ENCODE measurements around the gene ZNF142.
"Not testable (repeated sequence)": the region's sequence is repeated elsewhere in the genome, so short reads cannot be mapped to it uniquely, and the experiment has no call there.

The ZNF142 gene

GRCh38 chr2:218659258-218659987 is at the start of gene ZNF142, which contains the start of gene BCS1L:
Gene ZNF142, minus strand, starts transcription at chr2:218659623. Its CDS starts 3,194 bp downstream, at chr2:218656429.
Gene BCS1L, plus strand, starts transcription at chr2:218659683. Its CDS starts 1,305 bp downstream, at chr2:218660988.
- Mint-ChIP-seq H3K4me3 (peak within 1 kb of the TSS; percentile 98), H3K27me3 (no peaks in the 10 kb centered on the region), H3K36me3 (ENCODE audit: low read depth) (peaks cover 84% of the 10 kb centered on the region), H3K9me3 (no peaks in the 10 kb centered on the region), H3K27ac (peak within 1 kb of the TSS; percentile 82), H3K4me1 (ENCODE audit: low read depth) (peaks cover 31% of the 10 kb centered on the region)
- intact Hi-C loops (cut with micrococcal nuclease), result loop anchor here (1.0 kb wide), 2 partner anchors 51 to 188 kb away; partner anchors contain the start of gene TTLL4

GRCh38 chr2:218708086-218708485 is 48.7 kb upstream of the ZNF142 start:
- intact Hi-C loops (cut with micrococcal nuclease), result no loop called here
- no peak overlapping the region for H3K27ac Mint-ChIP-seq
- peaks cover 9% of the 10 kb centered on the region for H3K4me1 Mint-ChIP-seq (ENCODE audit: low read depth)
- H3K36me3 Mint-ChIP-seq (ENCODE audit: low read depth), result peaks cover 6% of the 10 kb centered on the region
- no peaks in the 10 kb centered on the region for H3K9me3 Mint-ChIP-seq
- peaks cover 5% of the 10 kb centered on the region for H3K27me3 Mint-ChIP-seq
- H3K4me3 Mint-ChIP-seq, result no peak overlapping the region

- Mint-ChIP-seq H3K9me3 (no peaks in the 10 kb centered on the region), H3K4me1 (ENCODE audit: low read depth) (peaks cover 9% of the 10 kb centered on the region), H3K27me3 (peaks cover 5% of the 10 kb centered on the region), H3K36me3 (ENCODE audit: low read depth) (peaks cover 5% of the 10 kb centered on the region), H3K27ac (no peak overlapping the region), H3K4me3 (no peak overlapping the region)
- intact Hi-C loops (cut with micrococcal nuclease), result no loop called here
Observed at GRCh38 chr2:218703341-218703740, 43.9 kb upstream of the ZNF142 start.

- Mint-ChIP-seq H3K27ac (no peak overlapping the region), H3K4me1 (ENCODE audit: low read depth) (peaks cover 9% of the 10 kb centered on the region), H3K27me3 (peaks cover 3% of the 10 kb centered on the region), H3K9me3 (no peaks in the 10 kb centered on the region), H3K36me3 (ENCODE audit: low read depth) (peaks cover 6% of the 10 kb centered on the region), H3K4me3 (no peak overlapping the region)
- intact Hi-C loops (cut with micrococcal nuclease), result no loop called here
Observed at GRCh38 chr2:218701806-218702205, 42.4 kb upstream of the ZNF142 start.

GRCh38 chr2:218698885-218699284 is 39.5 kb upstream of the ZNF142 start:
- H3K9me3 Mint-ChIP-seq, result no peaks in the 10 kb centered on the region
- intact Hi-C loops (cut with micrococcal nuclease), result no loop called here
- H3K27me3 Mint-ChIP-seq, result no peaks in the 10 kb centered on the region
- no peak overlapping the region for H3K27ac Mint-ChIP-seq
- peaks cover 10% of the 10 kb centered on the region for H3K36me3 Mint-ChIP-seq (ENCODE audit: low read depth)
- H3K4me3 Mint-ChIP-seq, result no peak overlapping the region
- H3K4me1 Mint-ChIP-seq (ENCODE audit: low read depth), result peaks cover 9% of the 10 kb centered on the region

GRCh38 chr2:218694405-218695145 is 35.2 kb upstream of the ZNF142 start:
- Mint-ChIP-seq H3K4me3 (no peak overlapping the region), H3K36me3 (ENCODE audit: low read depth) (peaks cover 34% of the 10 kb centered on the region), H3K4me1 (ENCODE audit: low read depth) (peaks cover 5% of the 10 kb centered on the region), H3K27me3 (no peaks in the 10 kb centered on the region), H3K9me3 (no peaks in the 10 kb centered on the region), H3K27ac (no peak overlapping the region)
- intact Hi-C loops (cut with micrococcal nuclease), result no loop called here

GRCh38 chr2:218691234-218691633 is 31.8 kb upstream of the ZNF142 start:
- Mint-ChIP-seq H3K9me3 (no peaks in the 10 kb centered on the region), H3K4me1 (ENCODE audit: low read depth) (no peaks in the 10 kb centered on the region), H3K27me3 (no peaks in the 10 kb centered on the region), H3K4me3 (no peak overlapping the region), H3K36me3 (ENCODE audit: low read depth) (peaks cover 29% of the 10 kb centered on the region), H3K27ac (no peak overlapping the region)
- intact Hi-C loops (cut with micrococcal nuclease), result no loop called here

- H3K4me3 Mint-ChIP-seq; H3K9me3 Mint-ChIP-seq; H3K4me1 Mint-ChIP-seq (ENCODE audit: low read depth); H3K27me3 Mint-ChIP-seq; H3K27ac Mint-ChIP-seq; intact Hi-C loops (cut with micrococcal nuclease): not testable (repeated sequence)
- H3K36me3 Mint-ChIP-seq (ENCODE audit: low read depth), result peaks cover 12% of the 10 kb centered on the region
Observed at GRCh38 chr2:218687400-218688060, 28.1 kb upstream of the ZNF142 start.

GRCh38 chr2:218680061-218680460 is 20.6 kb upstream of the ZNF142 start:
- peaks cover 11% of the 10 kb centered on the region for H3K36me3 Mint-ChIP-seq (ENCODE audit: low read depth)
- H3K27ac Mint-ChIP-seq, result no peak overlapping the region
- no peaks in the 10 kb centered on the region for H3K9me3 Mint-ChIP-seq
- no peak overlapping the region for H3K4me3 Mint-ChIP-seq
- intact Hi-C loops (cut with micrococcal nuclease), result no loop called here
- no peaks in the 10 kb centered on the region for H3K27me3 Mint-ChIP-seq
- peaks cover 13% of the 10 kb centered on the region for H3K4me1 Mint-ChIP-seq (ENCODE audit: low read depth)

GRCh38 chr2:218679119-218679518 is 19.7 kb upstream of the ZNF142 start:
- H3K27ac Mint-ChIP-seq, result no peak overlapping the region
- peaks cover 13% of the 10 kb centered on the region for H3K4me1 Mint-ChIP-seq (ENCODE audit: low read depth)
- no peak overlapping the region for H3K4me3 Mint-ChIP-seq
- intact Hi-C loops (cut with micrococcal nuclease), result no loop called here
- H3K27me3 Mint-ChIP-seq, result no peaks in the 10 kb centered on the region
- peaks cover 11% of the 10 kb centered on the region for H3K36me3 Mint-ChIP-seq (ENCODE audit: low read depth)
- H3K9me3 Mint-ChIP-seq, result no peaks in the 10 kb centered on the region

- H3K27me3 Mint-ChIP-seq, result no peaks in the 10 kb centered on the region
- intact Hi-C loops (cut with micrococcal nuclease), result loop anchor here (2.0 kb wide), 1 partner anchor 39 kb away; the partner anchor contains the start of gene TTLL4
- no peaks in the 10 kb centered on the region for H3K9me3 Mint-ChIP-seq
- peaks cover 19% of the 10 kb centered on the region for H3K4me1 Mint-ChIP-seq (ENCODE audit: low read depth)
- H3K36me3 Mint-ChIP-seq (ENCODE audit: low read depth), result peaks cover 39% of the 10 kb centered on the region
- H3K4me3 Mint-ChIP-seq, result peak within 1 kb of the TSS; percentile 95
- H3K27ac Mint-ChIP-seq, result peak within 1 kb of the TSS; percentile 88
Observed at GRCh38 chr2:218671654-218672566, 12.5 kb upstream of the ZNF142 start, which contains the start of the genes RNF25 and STK36. Gene RNF25, minus strand, starts transcription at chr2:218672002. Its CDS starts 32 bp downstream, at chr2:218671970. Gene STK36, plus strand, starts transcription at chr2:218672086. Its CDS starts 744 bp downstream, at chr2:218672830.

- no peaks in the 10 kb centered on the region for H3K9me3 Mint-ChIP-seq
- H3K27ac Mint-ChIP-seq, result peak overlapping the region; percentile 88
- no peaks in the 10 kb centered on the region for H3K27me3 Mint-ChIP-seq
- H3K4me1 Mint-ChIP-seq (ENCODE audit: low read depth), result peaks cover 19% of the 10 kb centered on the region
- intact Hi-C loops (cut with micrococcal nuclease), result no loop called here
- peak overlapping the region; percentile 95 for H3K4me3 Mint-ChIP-seq
- peaks cover 40% of the 10 kb centered on the region for H3K36me3 Mint-ChIP-seq (ENCODE audit: low read depth)
Observed at GRCh38 chr2:218671097-218671653, 11.8 kb upstream of the ZNF142 start.

GRCh38 chr2:218664653-218665052 is 5.2 kb upstream of the ZNF142 start:
- H3K36me3 Mint-ChIP-seq (ENCODE audit: low read depth), result peaks cover 74% of the 10 kb centered on the region
- no peaks in the 10 kb centered on the region for H3K27me3 Mint-ChIP-seq
- no peaks in the 10 kb centered on the region for H3K9me3 Mint-ChIP-seq
- H3K4me1 Mint-ChIP-seq (ENCODE audit: low read depth), result peaks cover 13% of the 10 kb centered on the region
- H3K27ac Mint-ChIP-seq, result no peak overlapping the region
- intact Hi-C loops (cut with micrococcal nuclease), result no loop called here
- H3K4me3 Mint-ChIP-seq, result no peak overlapping the region

All from dendritic cell treated with granulocyte-macrophage colony-stimulating factor and Interleukin-4, amounts not matched to agents 40 ng/mL and 50 ng/mL, for 4 days (primary cell).